ENCODE results near the gene RAD51B. TPM values are rescaled to one million over a fixed set of nuclear protein-coding genes. Genes with fewer than 3 reads are reported as not detected.
A peak's percentile ranks its signal among the peaks of the same experiment; 100 is the strongest.

RAD51B gene
- total RNA-seq, 4 donors from 2014 or later: 5.0 to 31.8 (median 20.6) TPM

- Histone ChIP-seq H3K36me3 (no peaks in the 10 kb centered on the region), H3K4me1 (peaks cover 39 to 75% (median 53%) of the 10 kb centered on the region in 4 donors), H3K4me3 (no peak overlapping the region), H3K9me3 (no peaks in the 10 kb centered on the region), H3K27me3 (no peaks in the 10 kb centered on the region), H3K27ac (peak overlapping the region; percentile 73 to 78 (median 75))
- DNase-seq: no peak
- in situ Hi-C loops (cut with MboI; ENCODE audit: low pct_ligation_motif_present in 1 of 4, low pct_unique_long_range_greater_than_20kb in 1 of 4, low sequenced_read_pairs in 3 of 4) (no loop called here), intact Hi-C loops (cut with DNase I; ENCODE audit: low total_unique reads) (no loop called here)
- WGBS, 2 donors (ENCODE audit: low coverage in 1 of 2): 82% methylated on average over 9 of the region's 9 CpGs; no CpG with 5 or more reads in 1 of the 2 donors
- TF ChIP-seq EP300 (IDR thresholded peaks at IDR 0.05; ENCODE audit: low read depth) (no peak), POLR2A (IDR thresholded peaks at IDR 0.05) (no peak), POLR2AphosphoS5 (IDR thresholded peaks at IDR 0.05) (no peak), CTCF (IDR thresholded peaks at IDR 0.05) (no peak)
Observed at GRCh38 chr14:68509188-68509983, 689.8 kb downstream of the RAD51B start.

- no peak for DNase-seq
- Histone ChIP-seq H3K36me3 (no peaks in the 10 kb centered on the region), H3K4me1 (peaks cover 39 to 75% (median 53%) of the 10 kb centered on the region in 4 donors), H3K9me3 (no peaks in the 10 kb centered on the region), H3K4me3 (no peak overlapping the region), H3K27me3 (no peaks in the 10 kb centered on the region), H3K27ac (peak overlapping the region; percentile 73 to 78 (median 75))
- WGBS, 2 donors (ENCODE audit: low coverage in 1 of 2): 71 to 73% methylated on average over 1 to 11 of the region's 11 CpGs
- intact Hi-C loops (cut with DNase I; ENCODE audit: low total_unique reads) (no loop called here), in situ Hi-C loops (cut with MboI; ENCODE audit: low pct_ligation_motif_present in 1 of 4, low pct_unique_long_range_greater_than_20kb in 1 of 4, low sequenced_read_pairs in 3 of 4) (no loop called here)
- TF ChIP-seq CTCF (IDR thresholded peaks at IDR 0.05): no peak
- no peak for TF ChIP-seq POLR2A (IDR thresholded peaks at IDR 0.05)
- TF ChIP-seq POLR2AphosphoS5 (IDR thresholded peaks at IDR 0.05): no peak
- no peak for TF ChIP-seq EP300 (IDR thresholded peaks at IDR 0.05; ENCODE audit: low read depth)
Observed at GRCh38 chr14:68510201-68511128, 690.9 kb downstream of the RAD51B start.

- WGBS, 2 donors (ENCODE audit: low coverage in 1 of 2): 67 to 83% methylated on average over 3 to 4 of the region's 4 CpGs
- H3K36me3 ChIP-seq: no peaks in the 10 kb centered on the region
- H3K27me3 ChIP-seq: no peaks in the 10 kb centered on the region
- no peaks in the 10 kb centered on the region for H3K9me3 ChIP-seq
- TF ChIP-seq POLR2A (IDR thresholded peaks at IDR 0.05) (no peak), POLR2AphosphoS5 (IDR thresholded peaks at IDR 0.05) (no peak), EP300 (IDR thresholded peaks at IDR 0.05; ENCODE audit: low read depth) (no peak), CTCF (IDR thresholded peaks at IDR 0.05) (no peak)
- H3K27ac ChIP-seq: peak overlapping the region; percentile 73 to 78 (median 75)
- intact Hi-C loops (cut with DNase I; ENCODE audit: low total_unique reads) (no loop called here), in situ Hi-C loops (cut with MboI; ENCODE audit: low pct_ligation_motif_present in 1 of 4, low pct_unique_long_range_greater_than_20kb in 1 of 4, low sequenced_read_pairs in 3 of 4) (no loop called here)
- H3K4me1 ChIP-seq: peaks cover 31 to 68% (median 45%) of the 10 kb centered on the region in 4 donors
- no peak overlapping the region for H3K4me3 ChIP-seq
- DNase-seq: no peak
Observed at GRCh38 chr14:68511129-68512047, 691.8 kb downstream of the RAD51B start.
